ENCODE measurements around the gene RUNX2.
A peak's percentile ranks its signal among the peaks of the same experiment; 100 is the strongest.

RUNX2 gene

GRCh38 chr6:45566882-45567281 is 238.8 kb downstream of the RUNX2 start:
- no peak for DNase-seq

DNA sequence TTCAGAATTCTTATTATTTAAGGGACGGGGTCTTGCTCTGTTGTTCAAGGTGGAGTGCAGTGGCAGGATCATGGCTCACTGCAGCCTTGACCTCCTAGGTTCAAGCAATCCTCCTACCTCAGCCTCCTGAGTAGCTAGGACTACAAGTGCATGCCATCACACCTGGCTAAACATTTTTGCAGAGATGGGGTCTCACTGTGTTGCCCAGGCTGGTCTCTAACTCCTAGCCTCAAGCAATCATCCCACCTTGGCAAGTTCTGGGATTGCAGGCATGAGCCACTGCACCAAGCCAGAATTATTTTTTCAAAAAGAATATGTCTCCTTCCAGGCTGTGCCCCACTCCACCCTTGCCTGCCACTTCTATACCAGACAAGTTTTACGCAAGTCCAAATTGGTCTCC is 239.7 kb downstream of the RUNX2 start:
- DNase-seq: no peak

- DNase-seq: no peak
Observed at GRCh38 chr6:45568626-45569025, 240.5 kb downstream of the RUNX2 start.

DNA sequence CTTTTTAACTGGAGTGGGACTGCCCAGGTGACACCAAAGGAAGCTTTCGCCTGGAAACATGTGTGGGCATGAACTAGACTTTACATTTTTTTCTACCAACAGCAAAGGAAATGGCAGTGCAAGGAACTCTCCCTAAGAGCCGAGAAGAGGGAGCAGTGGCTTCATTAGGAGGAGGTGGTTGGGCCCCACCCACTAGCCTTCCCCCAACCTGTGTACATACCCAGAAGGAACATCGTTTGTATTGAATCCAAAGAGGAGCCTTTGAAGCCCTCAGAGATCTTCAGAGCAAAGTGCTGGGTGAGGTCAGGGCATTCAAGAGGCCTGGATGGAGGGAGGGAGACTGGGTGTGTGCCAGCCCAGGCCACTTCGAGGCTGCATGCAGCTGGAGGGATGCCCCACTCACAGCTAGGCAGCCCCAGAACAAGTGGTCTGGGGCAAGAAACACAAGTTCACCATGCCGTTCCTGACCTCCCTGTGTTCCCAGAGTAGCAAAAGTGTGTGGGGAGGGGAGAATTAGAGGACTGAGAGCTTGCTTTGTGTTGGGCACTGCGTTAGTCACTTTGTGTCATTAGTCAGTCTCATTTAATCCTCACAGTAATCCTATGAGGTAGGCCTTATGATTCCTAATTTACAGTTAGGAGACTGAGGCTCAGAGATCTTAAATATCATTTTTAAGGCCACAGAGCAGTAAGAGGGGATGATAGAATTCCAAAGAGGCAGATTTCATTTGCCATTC is 241.2 kb downstream of the RUNX2 start:
- DNase-seq: no peak

- no peak for DNase-seq
Observed at GRCh38 chr6:45571159-45571558, 243.0 kb downstream of the RUNX2 start.

GRCh38 chr6:45572833-45573232 is 244.7 kb downstream of the RUNX2 start:
- no peak for DNase-seq

- DNase-seq: no peak
Observed at GRCh38 chr6:45574014-45574461, 245.9 kb downstream of the RUNX2 start.

GRCh38 chr6:45574885-45575284 is 246.8 kb downstream of the RUNX2 start:
- DNase-seq: no peak

- no peak for DNase-seq
Observed at GRCh38 chr6:45576648-45577624, 248.8 kb downstream of the RUNX2 start.

GRCh38 chr6:45577836-45578504 is 249.8 kb downstream of the RUNX2 start:
- no peak for DNase-seq

DNA sequence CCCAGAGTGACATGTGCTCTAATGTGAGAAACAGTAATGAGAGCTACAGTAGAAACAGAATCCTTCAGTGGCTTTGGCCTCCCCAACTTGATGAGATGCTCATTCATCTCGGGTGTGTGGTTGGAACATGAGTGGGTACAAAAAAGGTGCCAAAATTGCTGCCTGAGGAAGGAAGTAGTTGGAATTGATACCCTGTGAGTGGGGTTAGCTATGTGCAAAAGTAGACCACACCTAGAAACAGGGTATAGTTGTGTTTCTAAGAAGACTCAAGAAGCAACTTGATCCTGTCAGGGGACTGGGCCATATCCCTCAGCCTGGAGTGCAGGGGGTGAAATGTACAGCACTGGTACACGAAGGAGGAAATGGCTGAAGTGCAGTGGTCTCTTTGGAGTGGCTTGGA is 256.0 kb downstream of the RUNX2 start:
- no peak for DNase-seq

- DNase-seq: peak; percentile 60
Observed at GRCh38 chr6:45586216-45587171, 258.4 kb downstream of the RUNX2 start.

GRCh38 chr6:45587229-45588060 is 259.3 kb downstream of the RUNX2 start:
- DNase-seq: no peak

GRCh38 chr6:45589367-45589766 is 261.2 kb downstream of the RUNX2 start:
- DNase-seq: no peak

GRCh38 chr6:45590226-45590625 is 262.1 kb downstream of the RUNX2 start:
- DNase-seq: no peak

DNA sequence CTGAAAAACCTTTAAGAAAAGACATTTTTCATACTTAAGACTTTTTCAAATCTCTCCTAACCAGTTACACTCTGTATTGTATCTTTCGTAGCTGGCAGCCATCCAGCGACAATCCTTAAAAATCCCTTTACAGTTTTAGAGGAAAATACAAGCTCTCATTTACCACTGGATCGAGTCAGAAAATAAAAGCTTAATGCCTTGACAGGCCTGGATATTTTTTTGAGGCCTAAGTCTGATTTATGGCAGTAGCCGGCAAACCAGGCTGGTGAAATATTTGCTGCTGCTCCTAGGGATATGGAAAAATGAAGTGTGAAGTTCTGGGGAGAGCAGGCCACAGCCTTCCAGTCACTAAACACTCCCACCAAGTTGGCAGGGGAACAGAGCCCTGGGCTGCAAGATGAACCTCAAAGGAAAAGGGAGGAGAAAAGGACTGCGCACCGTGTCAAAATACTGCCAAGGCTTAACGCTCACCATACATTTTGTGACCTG is 262.6 kb downstream of the RUNX2 start:
- DNase-seq: no peak

DNA sequence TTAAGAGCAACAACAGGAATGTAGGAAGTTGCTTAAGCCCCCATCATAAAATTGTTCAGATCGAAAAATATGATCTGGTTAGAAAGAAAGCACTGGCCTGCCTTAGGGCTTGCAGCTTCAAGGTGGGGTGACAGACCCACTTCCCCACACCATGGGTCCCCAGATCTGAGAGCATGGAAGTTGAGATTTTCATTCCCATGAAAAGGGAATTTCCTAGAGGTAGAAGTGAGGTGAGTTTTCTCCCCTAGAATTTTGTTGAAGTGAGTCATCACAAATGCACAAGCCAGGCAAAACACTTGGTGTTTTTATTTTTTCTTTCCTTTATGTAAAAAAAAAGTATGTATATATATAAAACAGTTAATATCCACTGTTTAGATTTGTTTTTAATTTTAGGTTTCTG is 263.2 kb downstream of the RUNX2 start:
- DNase-seq: no peak

GRCh38 chr6:45591890-45592289 is 263.8 kb downstream of the RUNX2 start:
- DNase-seq: no peak

- DNase-seq: no peak
Observed at GRCh38 chr6:45592991-45593390, 264.9 kb downstream of the RUNX2 start.

DNA sequence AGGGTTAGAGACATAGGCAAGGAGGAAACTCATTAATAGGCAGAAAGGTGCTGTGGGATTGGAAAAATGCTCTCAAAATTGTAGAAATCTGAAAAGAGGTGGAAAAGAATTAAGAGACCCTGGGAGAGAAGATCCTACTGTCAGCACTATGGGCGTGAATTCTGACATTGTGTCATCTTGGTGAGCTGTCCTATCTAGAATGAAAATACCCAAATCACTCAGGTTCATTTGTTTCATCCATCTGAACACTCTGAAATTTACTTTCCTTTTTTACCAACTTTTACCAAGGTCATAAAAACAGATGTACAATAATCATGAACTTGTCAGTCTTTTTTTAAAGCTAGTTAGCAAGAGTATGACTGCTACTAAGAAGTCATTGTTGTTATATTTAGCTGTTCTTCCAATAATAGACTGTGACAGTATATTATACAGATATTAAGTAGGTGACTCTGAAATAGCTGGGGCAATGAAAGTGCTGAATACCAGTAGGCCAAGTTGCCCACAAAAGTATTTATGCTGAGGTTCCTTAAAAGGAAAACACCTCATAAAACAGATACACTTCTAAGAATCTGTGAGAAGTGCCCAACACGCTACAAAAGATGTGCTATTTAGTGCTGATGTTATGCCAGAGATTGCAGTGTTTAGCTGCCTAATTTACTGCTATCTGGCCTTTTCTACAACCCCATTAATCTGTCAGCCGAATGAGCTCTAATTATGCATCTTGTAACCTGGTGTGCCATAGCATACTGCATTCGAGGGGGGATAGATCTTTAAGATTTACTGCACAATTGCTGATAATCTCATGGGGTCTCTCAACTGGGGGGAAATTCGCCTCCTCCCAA is 267.1 kb downstream of the RUNX2 start:
- DNase-seq: no peak
